Left ventricle myocardium superior (tissue), 1 donor: ENCODE results near the gene GHRL. TPM values are rescaled to one million over a fixed set of nuclear protein-coding genes. Genes with fewer than 3 reads are reported as not detected.
"Not testable (repeated sequence)": the region's sequence is repeated elsewhere in the genome, so short reads cannot be mapped to it uniquely, and the experiment has no call there.

Source experiments
- ATAC-seq: fragments of 200-7000 bp; cut with Tn5 transposase; one replicate; pipeline ENCODE4 v1.9.1; 2020; ENCODE audit warnings: mild to moderate bottlenecking, moderate library complexity
- DNase-seq: peaks from one replicate; pipeline ENCODE4 v3.0.0-alpha.2; 2020
- intact Hi-C: fragments of 100-400 bp; cut with micrococcal nuclease; formaldehyde crosslinking; loops from one replicate; pipeline ENCODE4 v1.11.0; 2022
- total RNA-seq: library from RNA; stranded (reverse); fragmentation: NEBNext Ultra II Directional; extraction: Animal tissue kit (Norgen Biotek cat#: 25700); gene quantifications from one replicate; pipeline ENCODE4 v1.2.1, GENCODE V29; 2021
- donor health status: DM: no; HTN: yes; CAD: no; lungs with severe emphysema.

The GHRL gene
- total RNA-seq, 1 donor from 2014 or later: not detected

- intact Hi-C loops: no loop called here
- DNase-seq: no peak
- no peak for ATAC-seq
Observed at GRCh38 chr3:10304905-10305304, 12.2 kb upstream of the GHRL start.

- DNase-seq: no peak
- intact Hi-C loops: no loop called here
- no peak for ATAC-seq
Observed at GRCh38 chr3:10303785-10304184, 11.0 kb upstream of the GHRL start.

GRCh38 chr3:10303105-10303504, 10.4 kb upstream of the GHRL start:
- intact Hi-C loops: no loop called here
- DNase-seq: no peak
- ATAC-seq: no peak

- no peak for DNase-seq
- ATAC-seq: no peak
- intact Hi-C loops: no loop called here
Observed at GRCh38 chr3:10300087-10300486, 7.3 kb upstream of the GHRL start.

- ATAC-seq (no peak), DNase-seq (no peak)
- intact Hi-C loops: no loop called here
Observed at GRCh38 chr3:10299679-10300078, 6.9 kb upstream of the GHRL start.

GRCh38 chr3:10299175-10299574, 6.4 kb upstream of the GHRL start:
- ATAC-seq (no peak), DNase-seq (no peak)
- intact Hi-C loops: no loop called here

- not testable (repeated sequence) for ATAC-seq
Observed at GRCh38 chr3:10298064-10298463, 5.3 kb upstream of the GHRL start.

GRCh38 chr3:10294030-10294586, 1.4 kb upstream of the GHRL start:
- DNase-seq: no peak
- no peak for ATAC-seq
- intact Hi-C loops: no loop called here

More at GRCh38 chr3:10298064-10298463, 5.3 kb upstream of the GHRL start:
- intact Hi-C loops, DNase-seq: not testable (repeated sequence)

- ATAC-seq: no peak
- intact Hi-C loops: no loop called here
- no peak for DNase-seq
Observed at GRCh38 chr3:10291641-10292040, 1.1 kb downstream of the GHRL start.

- intact Hi-C loops: no loop called here
- no peak for DNase-seq
Observed at GRCh38 chr3:10290481-10291176, 2.1 kb downstream of the GHRL start.

GRCh38 chr3:10289787-10290355, 2.9 kb downstream of the GHRL start:
- intact Hi-C loops: no loop called here
- DNase-seq: no peak
- ATAC-seq: no peak

More at GRCh38 chr3:10290481-10291176, 2.1 kb downstream of the GHRL start:
- ATAC-seq: no peak

- intact Hi-C loops: no loop called here
- DNase-seq: no peak
- no peak for ATAC-seq
Observed at GRCh38 chr3:10289077-10289476, 3.7 kb downstream of the GHRL start.

GRCh38 chr3:10288575-10288960, 4.2 kb downstream of the GHRL start:
- ATAC-seq (no peak), DNase-seq (no peak)
- intact Hi-C loops: no loop called here

GRCh38 chr3:10287936-10288574, 4.7 kb downstream of the GHRL start:
- intact Hi-C loops: no loop called here
- no peak for ATAC-seq
- DNase-seq: no peak

GRCh38 chr3:10286596-10287295, 6.0 kb downstream of the GHRL start:
- DNase-seq: no peak
- no peak for ATAC-seq
- intact Hi-C loops: no loop called here

GRCh38 chr3:10286133-10286524, 6.6 kb downstream of the GHRL start:
- intact Hi-C loops: no loop called here
- no peak for ATAC-seq
- no peak for DNase-seq

- ATAC-seq: no peak
- intact Hi-C loops: no loop called here
- no peak for DNase-seq
Observed at GRCh38 chr3:10285272-10286132, 7.2 kb downstream of the GHRL start.

- ATAC-seq (no peak), DNase-seq (no peak)
- intact Hi-C loops: no loop called here
Observed at GRCh38 chr3:10284496-10284895, 8.3 kb downstream of the GHRL start.

- intact Hi-C loops: no loop called here
- peak; percentile 76 for DNase-seq
- peak; percentile 81 for ATAC-seq
Observed at GRCh38 chr3:10283638-10284037, 9.1 kb downstream of the GHRL start.
